ENCODE data around the gene ZNF695.

The ZNF695 gene

GRCh38 chr1:246959944-246960693 is 47.7 kb downstream of the ZNF695 start:
- DNase-seq (ENCODE audit: low read depth in 2 of 2): no peak

GRCh38 chr1:246954126-246954525 is 53.7 kb downstream of the ZNF695 start:
- DNase-seq (ENCODE audit: low read depth in 2 of 2): no peak

GRCh38 chr1:246951413-246951812 is 56.4 kb downstream of the ZNF695 start:
- DNase-seq (ENCODE audit: low read depth in 2 of 2): no peak

GRCh38 chr1:246949956-246950355 is 57.9 kb downstream of the ZNF695 start:
- no peak for DNase-seq (ENCODE audit: low read depth in 2 of 2)

- no peak for DNase-seq (ENCODE audit: low read depth in 2 of 2)
These were observed 60.6 kb downstream of the ZNF695 start for GRCh38 chr1:246947255-246947654.

GRCh38 chr1:246946366-246946765 is 61.5 kb downstream of the ZNF695 start:
- no peak for DNase-seq (ENCODE audit: low read depth in 2 of 2)

All from stimulated activated CD4-positive, alpha-beta T cell treated with anti-CD3 and anti-CD28 coated beads, Interleukin-15, amount 100 ng/mL, for 48 hours (primary cell).